NCI-H146 treated with DMSO at 0.1 percent for 48 hours (cell line): ENCODE data around the gene IGF2BP2.
"Not testable (repeated sequence)": the region's sequence is repeated elsewhere in the genome, so short reads cannot be mapped to it uniquely, and the experiment has no call there.

Experiments used
- DNase-seq: peaks from one replicate; lab custom pipeline; 2025; ENCODE audit not compliant: unreplicated experiment; lab: John Stamatoyannopoulos, UW

Gene IGF2BP2

DNA sequence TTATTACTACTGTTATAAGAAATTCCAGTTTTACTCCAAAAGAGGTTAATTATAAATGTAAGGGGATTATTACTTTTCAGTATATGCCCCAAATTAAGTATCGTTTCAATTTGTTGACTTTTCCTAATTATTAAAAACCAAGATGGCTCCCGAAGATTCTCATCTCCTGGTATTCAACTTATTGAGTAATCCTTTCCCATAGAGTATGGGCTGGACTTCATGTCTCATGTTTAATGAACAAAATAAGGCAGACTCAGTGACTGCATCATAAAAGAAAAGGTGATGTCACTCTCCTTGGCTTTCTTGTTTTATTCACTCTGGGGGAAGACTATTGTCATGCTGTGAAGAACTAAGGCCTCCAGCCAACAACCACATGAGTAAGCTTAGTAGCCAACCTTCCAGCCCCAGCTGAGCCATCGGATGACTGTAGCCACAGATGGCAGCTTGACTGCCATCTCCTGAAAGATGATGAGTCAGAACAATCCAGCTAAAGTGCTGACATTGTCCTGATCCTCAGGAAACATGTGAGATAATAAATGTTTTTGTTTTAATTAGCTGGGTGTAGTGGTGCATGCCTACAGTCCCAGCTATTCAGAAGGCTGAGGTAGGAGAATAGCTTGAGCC is 17.3 kb downstream of the IGF2BP2 start:
- DNase-seq, result no peak

DNA sequence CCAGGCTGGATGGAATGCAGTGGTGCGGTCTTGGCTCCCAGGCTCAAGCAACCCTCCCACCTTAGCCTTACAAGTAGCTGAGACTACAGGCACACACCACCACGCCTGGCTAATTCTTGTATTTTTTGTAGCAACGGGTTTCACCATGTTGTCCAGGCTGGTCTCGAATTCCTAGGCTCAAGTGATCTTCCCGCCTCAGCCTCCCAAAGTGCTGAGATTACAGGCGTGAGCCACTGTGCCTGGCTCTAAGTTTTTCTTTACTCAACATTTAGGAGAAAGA is 26.1 kb downstream of the IGF2BP2 start:
- not testable (repeated sequence) for DNase-seq

DNA sequence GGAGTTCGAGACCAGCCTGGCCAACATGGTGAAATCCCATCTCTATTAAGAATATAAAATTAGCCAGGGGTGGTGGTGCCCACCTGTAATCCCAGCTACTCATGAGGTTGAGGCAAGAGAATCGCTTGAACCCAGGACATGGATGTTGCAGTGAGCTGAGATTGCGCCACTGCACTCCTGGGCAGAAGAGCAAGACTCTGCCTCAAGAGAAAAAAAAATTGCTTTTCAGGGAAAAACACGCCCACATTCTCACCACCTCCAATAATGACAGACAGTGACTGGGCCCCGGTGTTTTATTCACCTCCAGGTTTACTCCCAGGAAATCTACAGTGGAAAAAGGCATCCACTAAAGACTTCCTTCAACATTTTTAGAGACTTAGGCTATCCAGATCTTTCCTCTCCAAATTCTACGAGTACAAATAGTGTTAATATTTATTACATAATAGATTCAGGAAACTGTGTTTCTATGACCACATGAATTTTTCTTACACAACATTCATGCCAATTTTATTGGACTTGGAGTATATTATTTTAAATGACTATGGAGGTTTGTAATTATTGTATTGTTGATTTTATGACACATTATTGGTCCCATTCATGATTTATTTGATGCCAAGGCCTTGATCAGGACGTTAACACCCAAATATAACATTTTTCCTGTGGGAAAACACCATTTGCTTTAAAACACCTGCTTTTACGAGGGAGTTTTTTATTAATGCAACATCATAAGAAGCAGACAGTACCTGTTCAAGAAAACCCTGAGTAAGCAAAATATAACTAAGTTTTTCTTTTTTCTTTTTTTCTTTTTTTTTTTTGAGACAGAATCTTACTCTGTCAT is 26.6 kb downstream of the IGF2BP2 start:
- DNase-seq, result no peak

DNA sequence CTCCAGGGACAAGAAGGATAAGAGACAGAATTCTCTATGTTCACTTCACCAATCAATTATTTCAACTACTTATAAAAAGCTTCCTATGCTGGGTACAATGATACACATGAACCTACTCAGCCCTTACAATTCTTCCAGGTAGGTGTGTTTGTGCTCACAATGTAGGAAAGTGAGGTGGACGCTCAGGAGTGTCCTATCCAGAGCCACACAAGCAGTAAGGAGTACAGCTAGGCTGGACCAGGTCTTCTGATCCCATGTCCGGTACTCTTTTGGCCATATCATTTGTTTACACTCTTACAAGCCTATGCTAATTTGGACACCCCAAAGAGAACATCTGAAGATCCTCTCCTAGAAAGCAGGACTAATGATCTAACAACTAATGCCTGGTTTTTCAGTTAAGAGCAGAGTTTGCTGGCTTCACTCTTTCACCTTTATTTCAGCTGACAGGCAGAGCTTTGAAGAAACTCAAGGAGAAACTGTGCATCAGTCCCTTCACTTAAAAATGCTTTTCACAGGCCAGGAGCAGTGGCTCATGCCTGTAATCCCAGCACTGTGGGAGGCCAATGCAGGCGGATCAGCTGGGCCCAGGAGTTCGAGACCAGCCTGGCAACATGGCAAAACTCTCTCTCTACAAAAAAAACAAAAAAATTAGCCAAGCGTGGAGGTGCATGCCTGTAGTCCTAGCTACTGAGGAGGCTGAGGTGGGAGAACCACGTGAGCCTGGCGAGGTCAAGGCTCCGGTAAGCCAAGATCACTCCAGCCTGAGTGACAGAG is 27.5 kb downstream of the IGF2BP2 start:
- DNase-seq, result no peak

DNA sequence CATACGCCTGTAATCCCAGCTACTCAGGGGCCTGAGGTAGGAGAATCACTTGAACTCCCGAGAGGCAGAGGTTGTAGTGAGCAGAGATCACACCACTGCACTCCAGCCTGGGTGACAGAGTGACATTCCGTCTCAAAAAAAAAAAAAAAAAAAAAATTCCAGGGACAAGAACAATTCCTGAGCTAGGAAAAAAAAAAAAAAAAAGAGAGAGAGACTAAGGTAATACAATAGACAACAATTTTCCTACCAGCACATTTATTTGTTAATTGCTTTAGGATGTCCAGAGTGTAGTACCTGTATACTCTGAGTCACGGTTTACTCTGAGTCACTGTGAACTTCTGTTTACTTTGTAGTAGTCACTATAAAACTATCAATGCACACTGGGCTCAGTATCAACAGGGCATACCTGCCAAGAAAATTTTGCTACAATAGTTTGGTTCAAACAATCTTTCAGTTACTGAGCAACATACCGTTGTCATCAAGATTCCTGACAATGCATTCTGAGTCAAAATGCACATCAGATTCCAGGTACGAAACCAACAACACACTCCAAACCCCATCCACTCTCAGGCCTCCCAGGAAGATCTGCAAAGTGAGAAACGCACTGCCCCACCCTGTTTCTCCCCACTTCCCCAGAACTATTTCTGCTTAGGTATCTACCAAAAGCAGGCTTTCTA is 28.3 kb downstream of the IGF2BP2 start:
- peak; percentile 36 for DNase-seq

DNA sequence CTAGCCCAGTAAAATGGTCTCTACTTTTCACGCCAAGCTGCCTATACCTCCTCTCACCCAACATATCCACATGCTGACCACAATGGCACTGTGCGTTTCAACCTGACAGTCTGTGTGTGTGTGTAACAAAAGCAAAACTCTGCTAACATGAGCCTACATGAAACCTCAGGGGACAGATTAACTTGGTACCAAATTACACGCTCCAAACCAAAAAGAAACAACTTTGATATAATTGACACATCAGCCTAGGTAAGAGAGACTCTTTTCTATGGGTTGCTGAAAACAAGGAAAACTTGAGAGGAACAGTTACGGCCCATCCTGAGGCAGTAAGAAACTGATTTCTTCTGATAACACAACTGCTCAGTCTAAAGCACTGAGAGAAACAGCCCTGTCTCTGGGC is 31.5 kb downstream of the IGF2BP2 start:
- DNase-seq, result no peak

DNA sequence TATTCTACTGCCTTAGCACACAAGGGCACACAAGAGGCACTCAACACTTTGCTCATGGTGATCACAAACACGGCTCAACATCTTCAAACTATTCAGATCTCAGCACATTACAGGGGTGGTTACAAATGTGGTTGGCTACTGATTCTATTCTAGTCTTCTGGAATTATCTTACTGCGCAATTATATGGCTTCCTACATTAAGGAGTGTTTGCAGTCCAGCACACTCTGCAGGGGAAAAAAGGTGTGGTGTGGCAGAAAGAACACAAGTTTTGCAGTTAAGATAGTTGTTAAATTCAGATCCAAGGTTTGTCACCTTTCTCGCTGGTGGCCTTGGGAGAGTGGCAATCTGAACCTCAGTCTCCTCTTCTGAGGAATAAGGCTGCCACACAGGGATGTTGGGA is 31.9 kb downstream of the IGF2BP2 start:
- no peak for DNase-seq

DNA sequence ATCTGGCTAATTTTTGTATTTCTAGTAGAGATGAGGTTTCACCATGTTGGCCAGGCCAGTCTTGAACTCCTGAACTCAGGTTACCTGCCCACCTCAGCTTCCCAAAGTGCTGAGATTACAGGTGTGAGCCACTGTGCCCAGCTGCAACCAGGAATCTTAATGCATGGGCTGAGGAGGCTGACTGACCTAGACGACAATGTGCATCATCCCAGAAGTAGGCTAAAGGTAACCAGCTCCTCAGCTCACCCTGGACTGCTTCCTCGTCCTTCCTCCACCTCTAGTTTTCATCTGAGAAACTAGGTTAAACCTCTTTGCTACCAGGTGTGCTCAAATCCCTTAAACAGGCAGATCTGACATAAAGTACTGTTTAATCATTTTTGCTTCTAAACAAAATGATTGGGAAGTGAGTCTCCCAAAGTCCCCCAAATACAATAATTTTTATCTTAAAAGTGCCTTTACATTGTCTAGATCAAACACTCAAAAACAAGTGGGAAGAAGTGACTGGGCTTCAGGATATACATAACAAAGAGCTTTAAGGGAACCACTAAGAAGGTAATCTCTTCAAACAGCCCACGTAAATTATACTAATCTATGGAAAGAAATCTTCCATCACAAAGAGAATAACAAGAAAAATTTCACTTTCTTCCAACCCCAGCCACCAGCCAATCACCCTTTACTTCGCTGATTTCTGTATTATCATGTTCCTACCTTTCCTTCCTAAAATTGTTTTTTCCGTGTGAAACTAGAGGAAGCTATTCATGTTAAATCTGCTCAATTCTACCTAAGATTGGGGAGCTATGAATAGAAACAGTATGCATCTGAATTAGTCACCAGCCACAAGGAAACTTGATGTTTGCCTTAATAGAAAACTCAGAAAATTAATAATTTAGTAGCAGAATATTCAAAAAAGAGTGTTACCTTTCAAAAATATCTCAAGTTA is 34.7 kb downstream of the IGF2BP2 start:
- DNase-seq, result no peak

DNA sequence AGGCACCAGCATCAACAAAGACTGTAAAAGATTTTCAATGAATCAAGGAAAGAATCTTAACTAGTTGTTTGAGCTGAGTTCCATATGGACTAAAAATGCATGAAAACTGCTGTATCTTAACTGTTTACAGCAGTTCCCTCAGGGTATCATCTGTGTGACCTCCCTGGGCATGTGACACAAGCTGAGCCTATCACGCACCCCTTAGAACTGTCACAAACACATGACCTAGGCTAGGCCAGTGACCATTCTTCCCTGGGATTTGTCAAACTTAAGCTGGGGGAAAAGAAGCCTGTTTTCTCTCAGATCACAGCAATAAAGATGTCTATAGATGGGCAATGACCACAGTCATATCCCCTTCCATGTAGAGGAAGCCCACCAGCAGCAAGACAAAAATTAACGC is 35.7 kb downstream of the IGF2BP2 start:
- DNase-seq, result no peak

DNA sequence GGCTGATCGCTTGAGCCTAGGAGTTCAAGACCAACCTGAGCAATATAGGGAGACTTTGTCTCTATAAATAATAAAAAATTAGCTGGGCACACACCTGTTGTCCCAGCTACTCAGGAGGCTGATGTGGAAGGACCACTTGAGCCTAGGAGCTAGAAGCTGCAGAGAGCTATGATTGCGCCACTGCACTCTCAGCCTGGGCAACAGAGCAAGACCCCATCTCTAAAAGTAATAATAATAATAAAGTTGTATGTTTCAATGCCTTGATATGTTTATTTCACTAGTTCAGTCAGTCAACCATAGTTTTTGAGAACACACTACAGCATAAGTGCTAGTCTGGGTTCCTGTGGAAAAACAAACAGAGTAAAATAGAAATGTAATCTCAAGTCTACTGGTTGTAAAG is 36.5 kb downstream of the IGF2BP2 start:
- DNase-seq, result no peak

DNA sequence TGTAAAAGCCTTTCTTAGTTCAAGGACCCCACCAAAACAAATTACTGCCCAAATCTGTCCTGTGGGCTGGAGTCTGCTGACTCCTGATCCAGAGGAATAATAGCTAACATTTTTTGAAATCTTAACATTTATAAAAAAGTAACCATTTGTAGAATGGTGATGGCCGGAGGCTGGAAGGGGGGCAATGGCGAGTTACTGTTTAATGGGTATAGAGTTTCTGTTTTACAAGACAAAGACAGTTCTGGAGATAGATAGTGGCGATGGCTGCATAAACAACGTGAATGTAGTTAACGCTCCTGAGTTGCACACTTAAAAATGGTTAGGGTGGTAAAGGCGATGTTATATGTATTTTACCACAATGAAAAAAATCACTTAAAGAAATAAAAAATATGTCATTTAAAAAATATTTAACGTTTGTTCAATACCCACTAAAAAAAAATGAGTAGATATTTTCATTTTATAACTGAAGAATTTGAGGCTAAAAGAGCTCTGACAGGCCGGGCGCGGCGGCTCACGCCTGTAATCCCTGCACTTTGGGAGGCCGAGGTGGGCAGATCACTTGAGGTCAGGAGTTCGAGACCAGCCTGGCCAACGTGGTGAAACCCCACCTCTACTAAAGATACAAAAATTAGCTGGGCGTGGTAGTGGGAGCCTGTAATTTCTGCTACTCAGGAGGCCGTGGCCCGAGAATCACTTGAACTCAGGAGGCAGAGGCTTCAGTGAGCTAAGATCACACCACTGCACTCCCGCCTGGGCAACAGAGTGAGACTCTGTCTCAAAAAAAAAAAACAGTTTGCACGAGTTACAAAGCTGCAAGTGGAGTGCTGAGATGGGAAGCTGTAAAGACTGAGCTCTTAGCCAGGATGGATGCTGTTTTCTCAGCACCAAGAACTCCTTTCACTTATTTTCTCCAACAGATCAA is 37.6 kb downstream of the IGF2BP2 start:
- DNase-seq, result no peak

DNA sequence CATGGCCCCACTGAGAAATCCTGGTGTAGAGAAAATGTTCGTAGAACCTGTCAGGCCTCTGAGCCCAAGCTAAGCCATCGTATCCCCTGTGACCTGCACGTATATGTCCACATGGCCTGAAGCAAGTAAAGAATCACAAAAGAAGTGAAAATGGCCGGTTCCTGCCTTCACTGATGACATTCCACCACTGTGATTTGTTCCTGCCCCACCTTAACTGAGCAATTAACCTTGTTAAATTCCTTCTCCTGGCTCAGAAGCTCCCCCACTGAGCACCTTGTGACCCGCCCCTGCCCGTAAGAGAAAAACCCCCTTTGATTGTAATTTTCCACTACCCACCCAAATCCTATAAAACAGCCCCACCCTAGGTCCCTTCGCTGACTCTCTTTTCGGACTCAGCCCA is 38.6 kb downstream of the IGF2BP2 start:
- DNase-seq, result not testable (repeated sequence)

DNA sequence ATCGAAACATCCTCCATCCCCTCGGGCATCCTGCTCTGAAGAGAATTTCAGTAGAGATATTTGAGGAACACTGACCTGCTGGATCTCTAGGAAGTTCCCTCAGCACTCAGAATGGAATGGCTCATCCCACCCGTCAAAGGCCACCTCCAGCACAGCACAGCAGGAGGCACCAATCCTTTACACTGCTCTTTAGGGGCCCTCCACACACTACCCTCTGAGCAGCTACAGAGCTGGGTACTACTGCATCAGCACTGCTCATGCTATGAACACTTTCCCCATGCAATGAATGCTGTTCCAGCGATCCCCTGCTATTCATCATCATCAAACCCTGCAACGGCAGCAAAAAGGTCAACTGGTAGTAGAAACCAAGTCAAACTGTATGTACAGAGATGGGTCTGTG is 40.5 kb downstream of the IGF2BP2 start:
- no peak for DNase-seq

DNA sequence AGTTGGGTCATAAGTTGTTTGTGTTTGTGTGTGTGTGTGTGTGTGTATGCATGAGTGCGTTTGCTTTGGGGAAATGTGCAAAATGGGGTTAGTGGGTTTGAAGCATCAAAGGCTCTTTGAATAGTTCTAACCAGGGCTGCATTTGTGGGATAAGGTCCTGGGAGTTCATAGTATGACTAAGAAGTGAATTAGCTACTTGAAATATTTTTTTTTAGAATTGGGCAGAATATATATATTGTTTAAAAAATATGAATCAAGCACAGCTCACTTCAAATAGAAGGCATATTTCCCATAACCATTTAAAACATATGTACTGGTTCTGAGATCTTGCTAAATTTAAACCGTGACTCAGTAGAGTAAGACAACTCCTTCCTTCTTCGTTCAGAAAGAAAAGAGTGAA is 43.1 kb downstream of the IGF2BP2 start:
- no peak for DNase-seq

DNA sequence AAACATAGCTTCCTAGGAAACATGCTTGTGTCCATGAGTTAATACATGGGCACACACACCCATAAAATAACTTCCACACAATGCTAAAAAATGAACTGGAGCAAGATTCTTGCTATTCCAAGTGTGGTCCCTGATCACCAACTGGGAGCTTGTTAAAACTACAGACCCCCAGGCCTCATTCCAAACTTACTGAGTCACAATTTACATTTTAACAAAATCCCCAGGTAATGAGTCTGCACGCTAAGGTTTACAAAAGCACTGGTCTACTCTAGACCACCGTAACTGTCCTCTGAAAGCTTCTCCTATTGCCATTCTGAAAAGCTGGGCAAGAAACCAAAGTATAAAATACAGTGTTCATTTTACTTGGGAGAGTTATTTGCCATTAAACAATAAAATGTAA is 45.4 kb downstream of the IGF2BP2 start:
- no peak for DNase-seq

DNA sequence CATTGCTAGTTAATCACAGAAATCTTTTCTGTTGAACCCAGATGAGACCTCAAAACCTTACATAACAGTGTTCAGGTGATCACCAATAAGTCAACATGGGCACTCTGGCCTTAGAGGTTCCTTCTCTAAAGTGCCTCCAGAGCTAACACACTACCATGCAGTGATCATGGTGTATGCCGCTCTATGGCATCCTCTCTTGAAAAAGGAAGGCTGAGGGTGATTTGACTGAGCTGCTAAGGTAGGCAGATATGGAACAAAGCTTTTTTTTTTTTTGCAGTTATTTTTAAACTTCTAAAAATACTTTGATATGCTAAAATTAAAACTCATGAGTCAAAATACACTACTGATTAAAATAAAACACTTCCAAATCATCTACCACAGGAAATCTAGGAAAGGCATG is 46.0 kb downstream of the IGF2BP2 start:
- no peak for DNase-seq

DNA sequence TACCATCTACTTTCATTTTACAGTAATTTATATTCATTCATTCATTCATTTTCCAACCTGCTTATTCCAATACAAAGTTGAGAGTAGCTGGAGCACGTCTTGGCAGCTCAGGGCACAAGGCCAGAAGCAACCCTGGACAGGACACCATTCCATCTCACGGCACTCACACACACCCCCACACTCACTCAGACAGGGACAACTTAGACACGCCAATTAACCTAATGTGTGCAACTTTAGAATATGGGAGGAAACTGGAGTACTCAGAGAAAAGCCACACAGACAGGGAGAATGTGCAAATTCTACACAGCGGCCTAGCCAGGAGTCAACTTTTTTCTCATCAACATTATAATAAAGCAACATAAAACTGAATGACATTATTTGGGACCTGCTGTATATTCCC is 46.7 kb downstream of the IGF2BP2 start:
- DNase-seq, result no peak

DNA sequence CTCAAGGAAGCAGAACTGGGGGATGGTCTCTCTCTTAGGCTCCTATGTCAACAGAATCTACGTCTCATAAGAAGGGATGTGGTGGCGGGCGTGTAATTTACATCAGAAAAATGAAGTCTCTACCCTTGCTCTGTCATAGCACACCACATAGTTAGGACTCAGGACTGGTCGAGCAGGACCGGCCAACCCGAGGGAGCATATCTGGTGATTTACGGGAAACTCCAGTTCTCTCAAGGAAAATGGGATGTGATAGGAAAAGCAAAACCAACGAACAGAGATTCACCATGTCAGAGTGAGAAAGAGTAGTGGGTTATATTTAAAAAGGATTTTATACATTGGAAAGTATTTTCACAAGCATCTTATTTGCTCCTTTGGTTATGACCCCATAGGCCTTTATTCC is 54.7 kb downstream of the IGF2BP2 start:
- no peak for DNase-seq

DNA sequence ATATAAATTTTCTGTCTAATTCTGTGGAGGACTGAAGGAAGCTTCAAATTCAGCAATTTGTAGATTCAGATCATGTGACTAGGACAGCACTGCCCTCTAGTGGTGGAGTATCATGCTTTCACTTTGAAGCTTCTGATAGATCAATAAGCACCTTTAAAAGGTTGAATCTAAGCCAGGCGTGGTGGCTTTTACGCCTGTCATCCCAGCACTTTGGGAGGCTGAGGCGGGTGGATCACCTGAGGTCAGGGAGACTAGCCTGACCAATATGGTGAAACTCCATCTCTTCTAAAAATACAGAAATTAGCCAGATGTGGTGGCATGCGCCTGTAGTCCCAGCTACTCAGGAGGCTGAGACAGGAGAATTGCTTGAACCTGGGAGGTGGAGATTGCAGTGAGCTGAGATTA is 56.3 kb downstream of the IGF2BP2 start:
- DNase-seq, result peak; percentile 49
